A549 treated with CORT108297 at 1 μM for 4 hours (cell line): ENCODE measurements around the gene WSB1. TPM values are rescaled to one million over a fixed set of nuclear protein-coding genes. Genes with fewer than 3 reads are reported as not detected.

ENCODE experiments used
- total RNA-seq: library from RNA; stranded (reverse); fragments of 200-300 nt; extraction: Qiagen RNA extraction; gene quantifications from 5 replicates; pipeline ENCODE4 v1.2.3, GENCODE V29; 2022

WSB1 gene, protein sequence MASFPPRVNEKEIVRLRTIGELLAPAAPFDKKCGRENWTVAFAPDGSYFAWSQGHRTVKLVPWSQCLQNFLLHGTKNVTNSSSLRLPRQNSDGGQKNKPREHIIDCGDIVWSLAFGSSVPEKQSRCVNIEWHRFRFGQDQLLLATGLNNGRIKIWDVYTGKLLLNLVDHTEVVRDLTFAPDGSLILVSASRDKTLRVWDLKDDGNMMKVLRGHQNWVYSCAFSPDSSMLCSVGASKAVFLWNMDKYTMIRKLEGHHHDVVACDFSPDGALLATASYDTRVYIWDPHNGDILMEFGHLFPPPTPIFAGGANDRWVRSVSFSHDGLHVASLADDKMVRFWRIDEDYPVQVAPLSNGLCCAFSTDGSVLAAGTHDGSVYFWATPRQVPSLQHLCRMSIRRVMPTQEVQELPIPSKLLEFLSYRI
- 68.0 to 80.2 TPM (median 73.3 TPM) in 5 replicates for total RNA-seq

GRCh38 chr17:27293898-27294688, at the start of gene WSB1:
TSS of gene WSB1 (plus strand) at chr17:27294114. CDS start at chr17:27294396, 282 bp downstream.

Other genes with a start within 250 kb of the WSB1 start
- gene KSR1, start 162.3 kb downstream of the WSB1 start, total RNA-seq = 11.7 to 16.9 TPM (median 16.3 TPM) in 5 replicates